ENCODE results near the gene HK2.

The HK2 gene

DNA sequence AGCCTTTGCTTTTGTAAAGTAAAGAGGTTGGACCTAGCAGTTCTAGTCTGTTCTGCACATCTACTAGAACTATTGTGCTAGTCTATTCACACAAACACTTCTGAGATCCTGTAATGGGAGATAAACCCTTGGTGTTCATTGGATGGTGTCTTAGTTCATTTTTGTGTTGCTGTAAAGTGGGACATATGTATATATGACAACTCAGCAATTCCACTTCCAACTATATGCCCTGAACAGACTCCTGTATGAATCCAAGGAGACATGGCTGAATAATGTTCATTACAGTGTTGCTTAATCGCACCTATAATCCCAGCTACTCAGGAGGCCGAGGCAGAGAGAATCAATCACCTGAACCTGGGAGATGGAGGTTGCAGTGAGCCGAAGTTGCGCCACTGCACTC lies 23.3 kb downstream of the HK2 start:
- no peak for DNase-seq (ENCODE audit: low spot score)

- DNase-seq (ENCODE audit: low spot score) = no peak
Observed at GRCh38 chr2:74857725-74858124, 23.8 kb downstream of the HK2 start.

GRCh38 chr2:74858281-74858680 lies 24.4 kb downstream of the HK2 start:
- DNase-seq (ENCODE audit: low spot score) = no peak

DNA sequence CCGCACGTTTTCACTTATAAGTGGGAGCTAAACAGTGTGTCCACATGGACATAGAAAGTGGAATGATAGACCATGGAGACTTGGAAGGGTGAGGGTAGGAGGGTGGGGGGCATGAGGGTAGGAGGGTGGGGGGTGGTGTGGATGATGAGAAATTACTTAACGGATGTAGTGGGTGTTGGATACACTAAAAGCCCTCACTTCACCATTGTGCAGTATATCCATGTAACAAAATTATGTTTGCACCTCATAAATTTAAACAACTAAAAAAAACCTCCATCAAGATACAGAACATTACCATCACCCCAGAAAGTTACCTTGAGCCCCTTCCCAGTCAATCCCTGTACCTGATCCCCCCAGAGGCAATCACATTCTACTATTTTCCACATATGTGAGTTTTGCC lies 26.2 kb downstream of the HK2 start:
- no peak for DNase-seq (ENCODE audit: low spot score)

DNA sequence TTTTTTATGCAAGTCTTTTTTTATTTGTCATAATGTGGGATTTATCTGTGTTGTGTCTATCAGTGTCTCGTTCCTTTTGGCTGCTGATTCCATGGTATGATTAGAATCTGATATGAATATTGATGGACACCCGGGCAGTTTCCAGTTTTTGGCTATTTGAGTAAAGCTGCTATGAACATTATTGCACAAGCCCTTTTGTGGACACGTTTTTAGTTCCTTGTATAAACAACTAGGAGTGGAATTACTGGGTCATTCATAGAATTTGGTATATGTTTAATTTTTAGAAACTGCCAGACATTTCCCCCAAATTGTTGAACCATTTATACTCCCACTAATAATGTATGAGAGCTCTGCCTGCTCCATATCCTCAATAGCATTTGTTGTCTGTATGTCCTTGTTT lies 26.6 kb downstream of the HK2 start:
- no peak for DNase-seq (ENCODE audit: low spot score)

DNA sequence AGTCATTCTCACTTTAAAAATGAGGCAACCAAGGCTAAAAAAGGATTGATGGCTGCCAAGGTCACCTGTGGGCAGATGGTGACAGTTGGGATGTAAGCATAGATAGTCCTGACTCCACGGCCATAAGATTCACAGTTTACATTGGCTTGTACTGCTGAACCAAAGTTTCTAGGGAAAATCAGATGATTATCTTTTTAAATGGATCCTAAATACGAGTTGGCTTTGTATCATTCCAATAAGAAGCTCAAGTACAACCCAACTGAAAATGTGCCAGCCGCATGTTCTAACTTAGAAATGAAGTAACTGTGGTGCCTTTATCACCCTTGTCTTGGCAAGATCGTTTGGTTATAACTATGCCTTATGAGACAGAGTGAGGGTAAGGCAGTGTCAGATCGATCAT lies 27.6 kb downstream of the HK2 start:
- DNase-seq (ENCODE audit: low spot score) = no peak

GRCh38 chr2:74862020-74862964 lies 28.4 kb downstream of the HK2 start:
- DNase-seq (ENCODE audit: low spot score) = no peak

GRCh38 chr2:74863802-74864248 lies 29.9 kb downstream of the HK2 start:
- DNase-seq (ENCODE audit: low spot score) = no peak

- no peak for DNase-seq (ENCODE audit: low spot score)
Observed at GRCh38 chr2:74864728-74865722, 31.1 kb downstream of the HK2 start.

DNA sequence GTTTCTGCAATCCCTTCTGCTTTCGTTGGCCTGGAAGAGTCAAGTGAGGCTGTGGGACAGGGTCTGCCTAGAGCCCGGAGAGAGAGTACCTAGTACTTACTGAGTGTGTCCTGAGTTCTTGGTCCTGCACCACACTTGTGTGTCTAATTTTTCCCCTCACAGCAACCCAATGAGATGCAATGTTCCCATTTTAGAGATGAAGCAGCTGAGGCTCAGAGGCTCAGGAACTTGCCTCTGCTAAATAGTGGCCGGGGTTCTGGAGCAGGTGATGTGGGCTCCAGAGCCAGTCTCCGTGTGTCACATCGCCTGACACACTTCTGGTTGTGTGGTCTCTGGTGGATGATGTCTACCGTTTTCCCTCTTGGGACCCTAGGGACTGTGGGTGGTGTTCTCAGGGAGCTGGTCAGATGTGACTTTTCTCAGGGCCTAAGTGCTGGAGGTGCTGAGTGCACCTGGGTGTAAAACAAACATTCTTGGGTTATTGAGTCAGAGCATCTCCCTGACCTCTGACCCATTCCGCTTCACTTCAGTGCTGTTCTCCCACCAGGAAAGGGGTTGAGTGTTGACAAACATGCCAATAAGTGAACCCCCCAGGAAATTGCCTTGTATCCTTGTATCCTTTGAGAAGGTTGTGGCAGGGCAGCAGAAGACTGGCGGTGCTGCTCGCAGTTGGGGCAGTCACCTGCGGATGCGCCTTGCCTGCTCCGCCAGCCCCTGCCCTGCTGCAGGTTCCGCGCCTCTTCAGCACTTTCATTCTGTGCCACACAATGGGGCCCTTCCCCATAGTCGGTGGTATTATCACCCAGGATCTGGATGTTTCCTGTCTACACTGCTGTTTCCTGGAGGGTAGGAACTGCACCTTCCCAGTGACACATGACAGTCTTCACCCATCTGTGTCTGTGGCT lies 32.1 kb downstream of the HK2 start:
- DNase-seq (ENCODE audit: low spot score) = no peak

DNA sequence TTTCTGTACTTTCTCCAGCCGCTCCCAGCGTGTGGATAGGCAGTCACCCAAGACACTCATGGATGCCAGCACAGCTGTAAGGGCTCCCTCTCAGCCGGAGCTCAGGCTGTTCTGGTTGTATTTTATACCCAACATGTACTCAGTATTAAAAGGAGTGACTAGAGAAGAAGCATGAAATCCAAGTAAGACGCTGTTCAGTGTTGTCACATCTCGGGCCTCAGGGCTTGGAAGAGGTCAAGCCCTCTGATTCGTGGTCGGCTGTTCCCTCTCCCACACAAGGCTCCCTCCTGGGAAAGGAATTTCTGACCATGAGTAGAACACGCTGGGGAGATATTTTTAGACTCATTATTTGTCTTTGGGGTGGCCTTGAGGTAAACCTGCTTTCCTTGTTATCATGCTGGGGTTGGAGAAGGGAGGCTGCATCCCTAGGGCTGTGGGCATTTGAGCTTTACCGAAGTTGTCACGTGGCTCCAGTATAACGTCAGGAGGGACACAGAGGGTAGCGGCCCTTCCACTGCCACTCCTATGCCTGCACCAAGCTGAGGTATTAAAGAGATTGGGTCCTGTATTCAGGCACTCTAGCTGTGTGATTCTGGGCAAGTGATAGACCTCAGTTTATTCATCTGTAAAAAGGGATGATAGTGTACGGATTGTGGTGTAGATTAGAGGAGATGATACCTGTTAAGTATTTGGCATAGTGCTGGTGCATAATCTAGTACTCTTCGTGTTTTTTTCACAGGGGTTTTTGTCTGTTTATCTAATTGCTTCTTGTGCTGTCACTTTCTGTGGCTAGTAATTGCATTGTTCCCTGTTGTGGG lies 34.1 kb downstream of the HK2 start:
- DNase-seq (ENCODE audit: low spot score) = no peak

DNA sequence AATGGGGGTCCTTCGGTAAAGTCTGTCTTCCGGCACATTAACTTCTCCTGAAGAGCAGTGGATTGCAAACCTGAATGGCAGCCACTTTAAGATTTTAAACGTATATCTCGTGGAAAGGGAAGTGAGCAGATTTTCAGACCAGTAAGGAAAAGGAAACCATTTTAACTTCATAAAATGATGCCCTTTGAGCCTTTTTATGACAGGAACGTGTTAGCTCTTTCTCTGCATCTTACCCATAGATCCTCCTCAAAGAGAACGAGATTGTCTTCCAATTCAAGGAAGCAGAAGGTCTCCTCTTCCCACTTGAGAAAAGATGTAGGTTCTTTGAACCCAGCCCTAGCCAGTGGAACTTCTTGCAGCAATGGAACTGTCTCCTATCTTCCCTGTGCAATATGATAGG lies 35.6 kb downstream of the HK2 start:
- no peak for DNase-seq (ENCODE audit: low spot score)

DNA sequence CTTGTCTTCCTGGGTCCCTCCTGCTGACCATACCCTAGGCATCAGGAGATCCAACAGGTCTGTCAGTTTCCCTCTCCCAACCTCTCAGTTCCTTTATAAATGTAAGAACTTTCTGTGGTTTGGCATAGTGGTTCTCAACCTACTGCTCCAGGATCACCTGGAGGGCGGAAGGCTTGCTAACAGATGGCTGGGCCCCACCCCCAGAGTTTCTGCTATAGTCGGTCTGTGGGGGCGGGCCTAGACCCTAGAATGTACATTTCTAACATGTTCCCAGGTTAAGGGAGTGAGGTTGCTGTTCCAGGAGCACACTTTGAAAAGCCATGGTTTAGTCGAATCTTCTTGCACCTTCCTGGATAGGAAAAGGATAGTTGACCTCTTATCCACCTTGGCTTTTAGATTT lies 37.0 kb downstream of the HK2 start:
- no peak for DNase-seq (ENCODE audit: low spot score)

DNA sequence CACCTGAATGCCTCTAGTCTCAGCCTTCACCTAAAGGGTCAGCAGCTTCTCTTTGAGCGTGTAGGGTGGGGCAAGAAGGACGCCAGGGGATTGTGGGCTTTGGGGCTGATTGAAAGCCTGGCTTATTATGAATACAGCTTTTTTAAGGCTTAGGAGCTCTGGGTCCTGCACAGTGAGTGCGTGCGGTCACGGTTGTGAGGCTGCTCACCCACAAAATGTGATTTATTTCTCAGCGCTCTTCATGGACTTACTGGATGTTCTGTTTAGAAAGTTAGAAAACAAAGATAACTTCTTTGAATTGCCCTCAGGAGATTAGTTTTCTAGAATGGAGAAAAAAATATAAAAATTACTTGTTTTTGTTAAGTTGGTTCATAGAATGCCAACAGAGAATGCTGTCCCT lies 37.5 kb downstream of the HK2 start:
- no peak for DNase-seq (ENCODE audit: low spot score)

- no peak for DNase-seq (ENCODE audit: low spot score)
Observed at GRCh38 chr2:74872389-74872836, 38.5 kb downstream of the HK2 start.

GRCh38 chr2:74873012-74873665 lies 39.2 kb downstream of the HK2 start:
- DNase-seq (ENCODE audit: low spot score) = no peak

DNA sequence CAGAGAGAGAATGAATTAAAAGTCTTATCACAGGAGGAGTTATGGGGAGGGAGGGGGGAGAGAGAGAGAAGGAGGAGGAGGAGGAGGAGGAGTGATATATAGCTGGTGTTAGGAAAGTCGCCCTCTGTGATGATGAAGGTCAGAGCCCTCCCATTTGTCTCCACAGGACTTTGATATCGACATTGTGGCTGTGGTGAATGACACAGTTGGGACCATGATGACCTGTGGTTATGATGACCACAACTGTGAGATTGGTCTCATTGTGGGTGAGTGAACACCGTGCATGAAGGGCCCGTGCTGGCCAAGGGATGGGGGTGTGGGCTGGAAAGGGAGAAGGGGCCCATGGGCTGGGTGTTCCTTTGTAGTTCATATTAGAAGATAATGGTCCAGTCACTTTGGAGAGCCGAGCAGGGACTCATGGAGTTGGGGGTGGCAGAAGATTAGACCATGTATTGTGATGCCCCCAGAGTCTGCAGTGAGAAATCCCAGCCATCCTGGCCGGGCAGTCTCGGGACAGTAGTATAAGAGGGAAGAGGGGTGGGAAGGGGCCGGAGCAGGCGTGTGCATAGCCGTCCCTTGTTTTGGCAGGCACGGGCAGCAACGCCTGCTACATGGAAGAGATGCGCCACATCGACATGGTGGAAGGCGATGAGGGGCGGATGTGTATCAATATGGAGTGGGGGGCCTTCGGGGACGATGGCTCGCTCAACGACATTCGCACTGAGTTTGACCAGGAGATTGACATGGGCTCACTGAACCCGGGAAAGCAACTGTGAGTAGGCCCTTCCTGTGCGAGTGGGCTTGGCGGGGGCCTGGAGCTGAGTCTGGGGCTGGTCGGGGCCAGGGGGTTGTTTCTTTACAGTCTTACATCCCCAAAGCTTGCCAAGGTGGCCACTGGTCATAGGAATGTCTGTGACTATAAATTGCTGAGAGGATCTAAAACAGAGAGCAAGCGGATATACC lies 40.0 kb downstream of the HK2 start:
- DNase-seq (ENCODE audit: low spot score) = no peak

- peak; percentile 54 for DNase-seq (ENCODE audit: low spot score)
Observed at GRCh38 chr2:74876081-74876886, 42.4 kb downstream of the HK2 start.
